SU-DHL-6 (cell line): ENCODE measurements around the gene ZNF81.

ENCODE experiments used
- CTCF ChIP-seq: fragments of 200-600 bp; sonication (generic); IDR thresholded peaks from one replicate; pipeline ENCODE4 v1.5.1; 2017; ENCODE audit warnings: antibody characterized with exemption, mild to moderate bottlenecking, low read length, moderate library complexity; ENCODE audit not compliant: insufficient read depth, poor library complexity, severe bottlenecking
- EZH2phosphoT487 ChIP-seq: fragments of 200-600 bp; sonication (generic), shearing (Covaris generic); conservative IDR thresholded peaks from 2 replicates; pipeline ENCODE4 v1.6.1; 2018; ENCODE audit warnings: mild to moderate bottlenecking, antibody characterized with exemption, low read length, moderate library complexity, mixed read lengths

- TF ChIP-seq CTCF (no peak), EZH2phosphoT487 (no peak)
Observed at GRCh38 chrX:47864300-47864699, 27.6 kb downstream of the ZNF81 start.
